Measurements from ENCODE around the gene PIK3CD. TPM values are rescaled to one million over a fixed set of nuclear protein-coding genes. Genes with fewer than 3 reads are reported as not detected.
A peak's percentile ranks its signal among the peaks of the same experiment; 100 is the strongest.
"Not testable (repeated sequence)": the region's sequence is repeated elsewhere in the genome, so short reads cannot be mapped to it uniquely, and the experiment has no call there.

The PIK3CD gene
- total RNA-seq, 1 experiment from 2014 or later, result 15.2 TPM

- no peak for DNase-seq (ENCODE audit: low read depth)
These were observed 36.5 kb downstream of the PIK3CD start for GRCh38 chr1:9687874-9688582.

GRCh38 chr1:9688599-9688998 is 37.1 kb downstream of the PIK3CD start:
- DNase-seq (ENCODE audit: low read depth), result no peak

- DNase-seq (ENCODE audit: low read depth), result peak; percentile 59
These were observed 37.6 kb downstream of the PIK3CD start for GRCh38 chr1:9689011-9689706.

GRCh38 chr1:9689971-9690381 is 38.4 kb downstream of the PIK3CD start:
- peak; percentile 42 for DNase-seq (ENCODE audit: low read depth)

GRCh38 chr1:9690440-9691107 is 39.0 kb downstream of the PIK3CD start:
- DNase-seq (ENCODE audit: low read depth), result no peak

- DNase-seq (ENCODE audit: low read depth), result peak; percentile 71
These were observed 39.5 kb downstream of the PIK3CD start for GRCh38 chr1:9691108-9691445.

GRCh38 chr1:9691691-9692090 is 40.2 kb downstream of the PIK3CD start:
- DNase-seq (ENCODE audit: low read depth), result no peak

- no peak for DNase-seq (ENCODE audit: low read depth)
These were observed 45.3 kb downstream of the PIK3CD start for GRCh38 chr1:9696793-9697192.

GRCh38 chr1:9699361-9699760 is 47.8 kb downstream of the PIK3CD start:
- DNase-seq (ENCODE audit: low read depth), result no peak

- DNase-seq (ENCODE audit: low read depth), result peak; percentile 96
These were observed 48.8 kb downstream of the PIK3CD start for GRCh38 chr1:9700340-9700739.

- no peak for DNase-seq (ENCODE audit: low read depth)
These were observed 50.1 kb downstream of the PIK3CD start for GRCh38 chr1:9701665-9702064.

GRCh38 chr1:9703165-9703509 is 51.6 kb downstream of the PIK3CD start:
- no peak for DNase-seq (ENCODE audit: low read depth)

- no peak for DNase-seq (ENCODE audit: low read depth)
These were observed 52.1 kb downstream of the PIK3CD start for GRCh38 chr1:9703681-9704080.

GRCh38 chr1:9705337-9706093 is 54.0 kb downstream of the PIK3CD start:
- DNase-seq (ENCODE audit: low read depth), result peak; percentile 51

- no peak for DNase-seq (ENCODE audit: low read depth)
These were observed 54.6 kb downstream of the PIK3CD start for GRCh38 chr1:9706178-9706577.

GRCh38 chr1:9710037-9710436 is 58.5 kb downstream of the PIK3CD start:
- DNase-seq (ENCODE audit: low read depth), result no peak

- DNase-seq (ENCODE audit: low read depth), result no peak
These were observed 60.0 kb downstream of the PIK3CD start for GRCh38 chr1:9711466-9712020.

GRCh38 chr1:9712767-9713166 is 61.2 kb downstream of the PIK3CD start:
- not testable (repeated sequence) for DNase-seq (ENCODE audit: low read depth)

- no peak for DNase-seq (ENCODE audit: low read depth)
These were observed 62.8 kb downstream of the PIK3CD start for GRCh38 chr1:9714257-9714718.

GRCh38 chr1:9715536-9716226 is 64.2 kb downstream of the PIK3CD start:
- no peak for DNase-seq (ENCODE audit: low read depth)

Data from HT1080 (cell line).